H1 (cell line): ENCODE measurements around the gene TMEM164. TPM values are rescaled to one million over a fixed set of nuclear protein-coding genes. Genes with fewer than 3 reads are reported as not detected.

Experiments used
- CTCF ChIA-PET: fragments of 300-600 bp; sonication (Branson Sonifier 250); formaldehyde crosslinking; loops from one replicate; lab custom pipeline; 2021; ENCODE audit not compliant: partially characterized antibody; lab: Charles Lee
- POLR2A ChIA-PET: fragments of 300-600 bp; sonication (Branson Sonifier 250); formaldehyde crosslinking; loops from one replicate; lab custom pipeline; 2021; ENCODE audit warnings: inconsistent platforms; ENCODE audit not compliant: partially characterized antibody; lab: Charles Lee
- DNase-seq, 2 experiments: peaks; one replicate each; pipeline versions ENCODE4 v3.0.0 to v3.0.0-alpha.2; 2010 to 2022; ENCODE audit warnings: low spot score in 2 of 2, low read depth in 1 of 2, mixed read lengths in 1 of 2
- FAIRE-seq: peaks from 2 replicates; lab custom pipeline; 2011; peaks lifted over from hg19 to GRCh38; lab: Jason Lieb, UNC
- H2AFZ ChIP-seq: 2 replicates; pipeline ENCODE4 v1.8.1; 2012; ENCODE audit warnings: low read length, inconsistent platforms
- H2AK5ac ChIP-seq: 2 replicates; pipeline ENCODE4 v1.6.1; 2013; ENCODE audit warnings: low read depth, low read length
- H2BK120ac ChIP-seq: replicated peaks from 2 replicates; pipeline ENCODE3; 2013; ENCODE audit warnings: low read depth, low read length, inconsistent platforms
- H2BK12ac ChIP-seq: 2 replicates; pipeline ENCODE4 v1.6.1; 2013; ENCODE audit warnings: low read depth, low read length
- H2BK15ac ChIP-seq: 2 replicates; pipeline ENCODE4 v1.6.1; 2013; ENCODE audit warnings: low read length
- H2BK20ac ChIP-seq: 2 replicates; pipeline ENCODE4 v1.6.1; 2013; ENCODE audit warnings: low read length
- H2BK5ac ChIP-seq: 2 replicates; pipeline ENCODE4 v1.6.1; 2013; ENCODE audit warnings: low read depth, low read length
- H3K14ac ChIP-seq: 2 replicates; pipeline ENCODE4 v1.6.1; 2013; ENCODE audit warnings: inconsistent platforms; ENCODE audit not compliant: insufficient read length
- H3K18ac ChIP-seq: 2 replicates; pipeline ENCODE4 v1.6.1; 2013; ENCODE audit warnings: low read length; ENCODE audit errors: extremely low read depth
- H3K23ac ChIP-seq: 2 replicates; pipeline ENCODE4 v1.6.1; 2013; ENCODE audit warnings: inconsistent platforms; ENCODE audit not compliant: insufficient read length
- H3K23me2 ChIP-seq: 2 replicates; pipeline ENCODE4 v1.6.1; 2013; ENCODE audit warnings: low read depth, low read length
- H3K27ac ChIP-seq: 2 replicates; pipeline ENCODE4 v1.6.1; 2011; ENCODE audit warnings: low read depth, low read length, inconsistent platforms
- H3K27me3 ChIP-seq, 4 experiments: replicated peaks in 1 of 4; 1 replicate in 1 of 4; 2 replicates in 3 of 4; pipeline versions ENCODE4 v1.6.1 to v1.8.1; 2011 to 2013; ENCODE audit warnings: low read length in 3 of 4, mild to moderate bottlenecking in 3 of 4, inconsistent platforms in 2 of 4, mixed read lengths in 2 of 4, moderate library complexity in 1 of 4; ENCODE audit not compliant: control insufficient read depth in 3 of 4, insufficient read depth in 3 of 4; ENCODE audit errors: extremely low read depth in 1 of 4
- H3K36me3 ChIP-seq, 4 experiments: 2 replicates each; pipeline versions ENCODE4 v1.6.1 to v1.8.1; 2011 to 2013; ENCODE audit warnings: mild to moderate bottlenecking in 4 of 4, low read length in 3 of 4, moderate library complexity in 2 of 4, control low read depth in 1 of 4, inconsistent platforms in 1 of 4; ENCODE audit not compliant: insufficient read depth in 4 of 4, control insufficient read depth in 2 of 4
- H3K4ac ChIP-seq: replicated peaks from 2 replicates; pipeline ENCODE3; 2013; ENCODE audit warnings: low read length, low read depth, mixed read lengths, inconsistent platforms; ENCODE audit not compliant: insufficient read length
- H3K4me1 ChIP-seq, 4 experiments: replicated peaks in 1 of 4; 1 replicate in 1 of 4; 2 replicates in 3 of 4; pipeline versions ENCODE4 v1.6.1 to v1.8.1; 2011 to 2013; ENCODE audit warnings: low read length in 3 of 4, inconsistent platforms in 2 of 4, mixed read lengths in 1 of 4; ENCODE audit not compliant: insufficient read depth in 4 of 4, control insufficient read depth in 3 of 4
- H3K4me2 ChIP-seq, 2 experiments: 2 replicates each; pipeline versions ENCODE4 v1.6.1 to v1.8.1; 2011 to 2013; ENCODE audit warnings: low read depth in 2 of 2, low read length in 2 of 2, control low read depth in 1 of 2, inconsistent platforms in 1 of 2, mild to moderate bottlenecking in 1 of 2; ENCODE audit not compliant: insufficient read depth in 1 of 2
- H3K4me3 ChIP-seq, 4 experiments: fragments of 200-600, 300-600 bp in 1 of 4; sonication (generic), shearing (Covaris generic), sonication (Bioruptor Twin) in 1 of 4; 2 replicates each; pipeline versions ENCODE4 v1.5.1 to v1.8.1; 2011 to 2016; ENCODE audit warnings: low read length in 4 of 4, low read depth in 3 of 4, control low read depth in 2 of 4, inconsistent platforms in 2 of 4, mild to moderate bottlenecking in 2 of 4, mixed read lengths in 1 of 4, moderate library complexity in 1 of 4; ENCODE audit not compliant: insufficient read depth in 2 of 4; ENCODE audit errors: extremely low read depth in 1 of 4
- H3K56ac ChIP-seq: replicated peaks from 2 replicates; pipeline ENCODE3; 2013; ENCODE audit warnings: low read depth, mild to moderate bottlenecking, mixed read lengths, low read length, inconsistent platforms; ENCODE audit not compliant: insufficient read length
- H3K79me1 ChIP-seq: 2 replicates; pipeline ENCODE4 v1.6.1; 2013; ENCODE audit warnings: low read depth, low read length, control low read depth
- H3K79me2 ChIP-seq, 2 experiments: 2 replicates each; pipeline versions ENCODE4 v1.6.1 to v1.8.1; 2012 to 2013; ENCODE audit warnings: low read length in 2 of 2, mild to moderate bottlenecking in 2 of 2, inconsistent platforms in 1 of 2; ENCODE audit not compliant: insufficient read depth in 2 of 2, control insufficient read depth in 1 of 2
- H3K9ac ChIP-seq, 4 experiments: replicated peaks in 1 of 4; 1 replicate in 1 of 4; 2 replicates in 3 of 4; pipeline versions ENCODE4 v1.6.1 to v1.8.1; 2011 to 2013; ENCODE audit warnings: low read depth in 3 of 4, low read length in 3 of 4, control low read depth in 2 of 4, mild to moderate bottlenecking in 2 of 4, moderate library complexity in 2 of 4, inconsistent platforms in 1 of 4; ENCODE audit errors: extremely low read depth in 1 of 4
- H3K9me3 ChIP-seq, 2 experiments: 2 replicates each; pipeline versions ENCODE4 v1.6.1 to v1.8.1; 2012 to 2013; ENCODE audit warnings: mild to moderate bottlenecking in 2 of 2, moderate library complexity in 2 of 2, control low read depth in 1 of 2, inconsistent platforms in 1 of 2, low read depth in 1 of 2, low read length in 1 of 2, mixed read lengths in 1 of 2; ENCODE audit not compliant: insufficient read depth in 2 of 2
- H4K20me1 ChIP-seq, 2 experiments: replicated peaks in 1 of 2; 2 replicates each; pipeline versions ENCODE3 to v1.8.1; 2011 to 2013; ENCODE audit warnings: inconsistent platforms in 2 of 2, low read length in 2 of 2, mild to moderate bottlenecking in 1 of 2; ENCODE audit not compliant: insufficient read depth in 2 of 2, control insufficient read depth in 1 of 2
- H4K5ac ChIP-seq: 2 replicates; pipeline ENCODE4 v1.6.1; 2013; ENCODE audit warnings: low read length, low read depth, mixed read lengths, inconsistent platforms; ENCODE audit not compliant: insufficient read length
- H4K8ac ChIP-seq: 2 replicates; pipeline ENCODE4 v1.8.0; 2013; ENCODE audit warnings: mild to moderate bottlenecking, moderate library complexity, low read length, inconsistent platforms; ENCODE audit not compliant: insufficient read depth; ENCODE audit errors: extremely low read depth
- H4K91ac ChIP-seq: replicated peaks from 2 replicates; pipeline ENCODE3; 2013; ENCODE audit warnings: low read length, mixed read lengths, inconsistent platforms; ENCODE audit not compliant: insufficient read length
- BACH1 ChIP-seq: IDR thresholded peaks from 2 replicates; pipeline ENCODE4 v1.6.1; 2012; ENCODE audit warnings: low read length, improper control_type of control experiment
- BRCA1 ChIP-seq: IDR thresholded peaks from 2 replicates; pipeline ENCODE4 v1.6.1; 2012; ENCODE audit warnings: low read depth, low read length, improper control_type of control experiment
- CBX5 ChIP-seq: fragments of 300-800, 300-1000 bp; sonication (generic); IDR thresholded peaks from 2 replicates; pipeline ENCODE4 v1.7.1; 2016; ENCODE audit warnings: antibody characterized with exemption, low read length, low read depth
- CEBPB ChIP-seq: IDR thresholded peaks from 2 replicates; pipeline ENCODE4 v1.6.1; 2012; ENCODE audit warnings: low read depth, low read length
- E2F6 ChIP-seq: IDR thresholded peaks from 2 replicates; pipeline ENCODE4 v1.6.1; 2012; ENCODE audit warnings: inconsistent platforms
- FOSL1 ChIP-seq: IDR thresholded peaks from 2 replicates; pipeline ENCODE4 v1.6.1; 2011; ENCODE audit warnings: mild to moderate bottlenecking, low read depth, low read length, moderate library complexity; ENCODE audit not compliant: insufficient read depth
- JUN ChIP-seq: IDR thresholded peaks from 2 replicates; pipeline ENCODE4 v1.6.1; 2011; ENCODE audit warnings: low read depth, mild to moderate bottlenecking, improper control_type of control experiment, low read length
- KDM5A ChIP-seq: fragments of 200-600 bp; IDR thresholded peaks from 2 replicates; pipeline ENCODE4 v1.7.1; 2012; ENCODE audit warnings: mild to moderate bottlenecking, low read length, inconsistent platforms, mixed read lengths
- RXRA ChIP-seq: IDR thresholded peaks from 2 replicates; pipeline ENCODE4 v1.6.1; 2011; ENCODE audit warnings: low read depth, mild to moderate bottlenecking, low read length, moderate library complexity; ENCODE audit not compliant: insufficient read depth
- SAP30 ChIP-seq: fragments of 300-600 bp; sonication (generic); IDR thresholded peaks from 2 replicates; pipeline ENCODE4 v1.7.1; 2012; ENCODE audit warnings: low read length, moderate library complexity, mild to moderate bottlenecking, inconsistent platforms; ENCODE audit not compliant: insufficient read depth, insufficient replicate concordance
- SIX5 ChIP-seq: IDR thresholded peaks from 2 replicates; pipeline ENCODE4 v1.6.1; 2011; ENCODE audit warnings: mild to moderate bottlenecking, low read depth, low read length
- TAF7 ChIP-seq: optimal IDR thresholded peaks from 2 replicates; pipeline ENCODE3; 2011; ENCODE audit warnings: low read depth, mild to moderate bottlenecking, inconsistent platforms, low read length, moderate library complexity, borderline replicate concordance
- TBP ChIP-seq: IDR thresholded peaks from 2 replicates; pipeline ENCODE4 v1.6.1; 2011; ENCODE audit warnings: low read depth, low read length, improper control_type of control experiment
- TCF12 ChIP-seq: IDR thresholded peaks from 2 replicates; pipeline ENCODE4 v1.6.1; 2011; ENCODE audit warnings: low read depth, mild to moderate bottlenecking, low read length
- ZNF274 ChIP-seq: IDR thresholded peaks from 2 replicates; pipeline ENCODE4 v1.7.0; 2012; ENCODE audit warnings: low read length, borderline replicate concordance; ENCODE audit errors: extremely low read depth
- WGBS, 2 experiments: shearing (Covaris generic) in 1 of 2; methylation state at CpG; one replicate each; pipeline versions ENCODE4 v1.1.6 to v1.1.7; 2013 to 2015; ENCODE audit warnings: low lambda C conversion rate in 2 of 2, mixed read lengths in 2 of 2, inconsistent platforms in 1 of 2, low coverage in 1 of 2, missing lambda C conversion rate in 1 of 2; ENCODE audit not compliant: insufficient replicate concordance in 2 of 2, insufficient coverage in 1 of 2, insufficient read length in 1 of 2; ENCODE audit errors: extremely low coverage in 1 of 2, missing lambda C conversion rate in 1 of 2; 5-methylcytosine and 5-hydroxymethylcytosine counted together
- polyA plus RNA-seq, 7 experiments: library from polyadenylated mRNA; depleted of rRNA in 3 of 7; stranded (reverse) in 5 of 7; unstranded in 2 of 7; fragments of >200 nt in 5 of 7; fragments of 200-250 nt in 2 of 7; gene quantifications; 1 replicate in 5 of 7; 2 replicates in 1 of 7; 4 replicates in 1 of 7; pipeline versions ENCODE4 v1.2.1 to v1.2.3, GENCODE V29; 2011 to 2013; ENCODE audit warnings: missing spikeins in 2 of 7, mixed read lengths in 2 of 7
- total RNA-seq: library from RNA; stranded (reverse); fragmentation: NEBNext Ultra II Directional; extraction: Animal tissue kit (Norgen Biotek cat#: 25700); gene quantifications from 2 replicates; pipeline ENCODE4 v1.2.1, GENCODE V29; 2021

TMEM164 gene
- total and polyA plus RNA-seq, 2 of the 8 experiments (the other 6 are each of a cell fraction or from before 2014, with no cell fraction given) = 7.3 to 14.8 TPM

GRCh38 chrX:110155759-110156158, 152.8 kb downstream of the TMEM164 start:
- H3K27ac ChIP-seq = no peak overlapping the region
- TF ChIP-seq BRCA1 (no peak), ZNF274 (no peak), RXRA (no peak), CBX5 (no peak), TCF12 (no peak), TAF7 (no peak), CEBPB (no peak), KDM5A (no peak), E2F6 (no peak), FOSL1 (no peak), TBP (no peak), BACH1 (no peak), SAP30 (no peak), SIX5 (no peak), JUN (no peak)
- no peaks in the 10 kb centered on the region for H3K36me3 ChIP-seq
- FAIRE-seq (no peak), DNase-seq (no peak)
- ChIA-PET CTCF (interaction anchor here (0.7 to 34.1 kb wide), 11 partner anchors 9 to 337 kb away, joined by 3 to 742 read pairs (median 4); no protein-coding TSS in a partner anchor), POLR2A (no interaction called here)
- H2BK20ac ChIP-seq = no peak overlapping the region
- H3K9me3 ChIP-seq = no peaks in the 10 kb centered on the region
- no peaks in the 10 kb centered on the region for H3K79me2 ChIP-seq
- no peak overlapping the region for H4K5ac ChIP-seq
- H3K27me3 ChIP-seq = no peaks in the 10 kb centered on the region
- H3K4me2 ChIP-seq = no peak overlapping the region
- H4K91ac ChIP-seq = no peak overlapping the region
- H3K4ac ChIP-seq = no peak overlapping the region
- H2BK12ac ChIP-seq = no peak overlapping the region
- H4K8ac ChIP-seq = no peak overlapping the region
- no peak overlapping the region for H3K23ac ChIP-seq
- H3K18ac ChIP-seq = no peak overlapping the region
- no peak overlapping the region for H3K14ac ChIP-seq
- H2BK5ac ChIP-seq = no peak overlapping the region
- H4K20me1 ChIP-seq = peaks cover 0 to 2% of the 10 kb centered on the region in 2 experiments
- H2BK120ac ChIP-seq = no peak overlapping the region
- 0 out of 7 replicates have a peak, but pooled peaks cover 0 to 2% (median 0%) of the 10 kb centered on the region in 4 experiments for H3K4me1 ChIP-seq
- no peak overlapping the region for H2AFZ ChIP-seq
- H3K56ac ChIP-seq = no peak overlapping the region
- H3K9ac ChIP-seq = no peak overlapping the region
- H3K79me1 ChIP-seq = no peaks in the 10 kb centered on the region
- no peak overlapping the region for H2BK15ac ChIP-seq
- no peak overlapping the region for H3K4me3 ChIP-seq
- no peaks in the 10 kb centered on the region for H3K23me2 ChIP-seq
- H2AK5ac ChIP-seq = no peak overlapping the region
- WGBS, 2 experiments = 89% methylated on average over 1 of the region's 1 CpG; no CpG with 5 or more reads in 1 of the 2 experiments
